Activated CD8-positive, alpha-beta memory T cell treated with anti-CD3 and anti-CD28 coated beads, Interleukin-2, amount 50 U/mL, for 24 hours (primary cell): ENCODE measurements around the gene TRIM2.

Experiments
- DNase-seq: peaks from one replicate; pipeline ENCODE4 v3.0.0-alpha.2; 2020; ENCODE audit errors: extremely low read depth

Gene TRIM2

DNA sequence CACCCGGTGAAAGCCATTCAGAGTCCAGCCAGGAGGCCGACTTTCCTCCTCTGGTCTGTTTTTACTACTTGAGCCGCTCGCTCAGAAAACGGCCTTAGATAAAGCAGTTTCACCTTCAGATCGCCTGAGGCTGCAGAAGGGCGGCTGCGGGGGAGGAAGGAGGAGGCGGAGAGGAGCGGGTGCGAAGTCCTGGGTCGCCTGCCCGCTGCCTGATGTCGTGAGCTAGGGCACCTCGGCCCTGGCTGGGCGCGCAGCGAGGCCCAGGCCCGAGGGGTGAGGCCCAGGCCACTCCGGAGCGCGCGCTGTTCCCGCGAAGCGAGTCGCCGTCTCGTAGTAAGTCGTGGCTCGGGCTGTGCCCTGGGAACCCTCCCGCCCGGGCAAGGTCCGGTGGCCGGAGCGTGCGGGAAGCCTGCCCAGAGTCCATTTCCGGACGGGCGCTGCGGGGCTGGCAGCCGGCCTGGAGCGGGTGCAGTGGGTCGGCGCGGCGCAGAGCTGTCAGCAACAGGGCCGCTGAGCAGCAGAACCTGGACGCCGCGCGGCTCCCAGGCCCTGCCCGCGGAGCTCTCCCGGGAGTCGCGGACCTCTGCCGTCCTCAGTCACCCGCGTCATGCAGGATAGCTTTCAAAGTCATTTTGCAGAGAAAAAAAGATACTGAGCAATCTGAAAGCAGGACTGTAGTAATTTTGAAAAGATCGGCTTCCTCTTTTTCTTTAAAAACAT lies 18.6 kb downstream of the TRIM2 start:
- no peak for DNase-seq

DNA sequence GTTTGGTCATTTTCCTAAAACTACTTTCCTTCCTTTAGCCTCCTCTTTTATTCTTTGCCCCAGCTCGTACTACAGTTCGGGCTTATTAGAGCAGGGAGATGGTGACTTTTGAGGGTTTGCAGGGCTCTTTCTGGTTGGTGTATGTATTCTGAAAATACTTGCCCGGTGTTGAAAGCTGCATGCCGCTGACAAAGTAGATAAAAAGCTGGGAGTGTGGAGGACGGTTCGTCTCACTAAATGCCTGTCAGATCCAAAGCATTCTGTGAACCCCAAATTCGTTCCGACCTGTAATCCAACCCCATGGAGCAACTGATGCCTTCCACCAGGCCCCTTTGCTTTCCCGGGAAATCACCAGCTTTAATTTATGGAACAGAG lies 19.2 kb downstream of the TRIM2 start:
- DNase-seq: no peak

DNA sequence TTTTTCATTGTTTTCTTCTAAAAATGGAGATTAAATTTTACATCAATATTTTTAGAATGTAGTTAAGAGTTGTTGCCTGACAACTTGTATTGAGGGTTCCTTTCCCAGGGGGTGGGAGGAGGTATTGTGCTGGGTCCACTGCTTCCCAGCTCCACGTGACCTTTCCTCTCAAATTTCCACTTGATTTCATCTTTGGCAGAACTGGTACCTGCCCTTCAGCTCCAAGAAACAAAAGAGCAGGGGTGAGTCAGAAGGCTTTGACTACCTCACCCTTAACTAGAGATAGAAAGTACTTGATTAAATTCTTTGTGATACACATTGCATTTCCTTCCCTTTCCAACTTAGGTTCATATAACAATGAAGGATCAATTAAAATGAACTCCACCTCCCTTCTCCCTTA lies 19.7 kb downstream of the TRIM2 start:
- DNase-seq: no peak

DNA sequence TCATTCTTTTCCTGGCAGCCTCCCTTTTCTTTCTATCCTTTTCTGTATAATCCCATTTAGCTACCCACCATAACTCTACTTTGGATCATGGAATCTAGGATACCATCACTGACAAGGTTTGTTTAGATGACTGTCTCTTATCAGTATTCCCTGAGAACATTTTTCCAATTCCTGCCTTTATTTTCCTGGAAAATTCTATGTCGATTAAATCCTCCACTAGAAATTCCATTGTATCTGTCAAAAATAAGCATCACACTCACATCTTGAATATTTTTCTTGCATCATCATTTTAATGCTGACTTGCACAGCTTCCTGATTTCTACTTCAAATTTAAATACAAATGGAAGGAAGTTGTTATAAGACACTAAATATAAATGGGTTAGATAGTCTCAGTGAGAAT lies 20.2 kb downstream of the TRIM2 start:
- DNase-seq: no peak

GRCh38 chr4:153227469-153228075 lies 23.3 kb downstream of the TRIM2 start:
- no peak for DNase-seq

DNA sequence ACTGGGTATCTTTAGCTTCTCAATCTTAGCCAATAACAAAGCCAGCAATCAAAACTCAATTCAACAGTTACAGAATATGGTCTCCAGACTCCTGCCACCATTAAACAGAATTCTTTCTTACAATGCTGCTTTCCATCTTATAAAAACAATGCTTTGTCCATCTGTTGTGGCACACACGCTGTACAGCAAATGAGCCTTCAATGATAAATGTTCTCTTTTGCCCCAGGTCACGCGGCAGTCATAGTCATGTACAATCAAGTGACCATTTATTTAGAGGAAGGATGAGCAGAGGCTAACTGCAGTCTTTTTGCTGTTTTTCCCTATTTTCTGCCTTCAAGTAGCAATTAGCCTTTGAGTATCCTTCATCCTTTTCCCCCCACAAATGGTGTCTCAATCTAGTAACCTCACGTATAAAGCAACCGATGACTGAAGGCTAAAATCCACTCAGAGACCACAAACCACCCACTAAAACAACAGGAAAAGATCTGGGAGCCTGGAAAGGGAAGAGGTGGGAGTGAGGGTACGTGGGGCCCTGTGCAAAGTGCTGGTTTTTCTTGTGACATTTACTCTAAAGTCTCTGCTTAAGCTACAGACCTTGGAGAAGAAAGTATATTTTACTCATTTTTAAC lies 24.4 kb downstream of the TRIM2 start:
- no peak for DNase-seq

GRCh38 chr4:153229545-153229944 lies 25.3 kb downstream of the TRIM2 start:
- DNase-seq: no peak

DNA sequence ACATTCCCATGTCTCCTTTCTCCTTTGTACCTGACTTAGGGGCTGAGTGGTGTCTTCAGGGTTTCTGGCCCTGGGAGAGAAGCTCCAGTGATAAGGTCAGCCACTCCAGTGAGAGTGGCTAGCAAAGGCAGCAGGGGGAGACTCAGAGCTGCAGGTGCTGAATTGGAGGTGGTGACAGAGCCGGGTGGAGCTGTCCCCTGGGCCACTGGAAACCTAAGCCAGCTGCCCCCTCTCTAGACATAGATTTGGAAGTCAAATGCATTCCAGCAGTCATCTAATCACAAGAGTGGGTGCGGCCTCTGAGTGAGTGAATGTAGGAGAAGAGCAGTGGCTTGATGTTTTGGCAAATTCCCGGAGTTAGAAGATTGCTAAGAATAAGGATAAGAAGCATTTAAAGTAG lies 28.5 kb downstream of the TRIM2 start:
- no peak for DNase-seq

DNA sequence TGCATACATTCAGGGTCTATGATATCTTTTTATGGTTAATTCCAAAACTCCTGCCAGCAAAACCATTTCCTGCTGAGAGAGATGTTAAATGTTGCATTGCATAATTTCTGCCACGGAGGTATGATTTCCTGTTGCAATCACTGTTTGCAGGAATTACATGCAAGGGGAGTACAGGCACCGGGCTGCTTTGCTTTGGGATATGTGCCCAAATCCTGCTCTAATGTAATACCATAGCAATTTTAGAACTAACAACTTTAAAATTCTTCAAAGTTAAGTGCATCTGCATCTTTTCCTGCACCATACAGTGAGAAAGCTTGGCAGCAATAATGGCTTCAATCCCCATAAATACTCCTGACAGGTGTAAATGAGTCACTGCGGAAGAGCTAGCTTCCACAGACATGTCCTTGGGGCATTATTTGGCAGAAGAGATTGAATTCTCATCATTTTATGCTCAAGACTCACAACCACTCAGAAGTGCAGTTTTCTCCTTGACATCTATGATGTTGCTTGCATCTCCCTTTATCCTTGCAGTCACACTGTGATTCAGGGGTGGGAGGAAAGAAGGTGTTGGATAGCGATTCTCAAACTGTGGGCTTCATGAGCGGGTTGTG lies 29.6 kb downstream of the TRIM2 start:
- DNase-seq: no peak

- DNase-seq: no peak
Measured at GRCh38 chr4:153234885-153235284, 30.6 kb downstream of the TRIM2 start.

- DNase-seq: no peak
Measured at GRCh38 chr4:153238135-153238919, 34.1 kb downstream of the TRIM2 start.

- DNase-seq: no peak
Measured at GRCh38 chr4:153239409-153239808, 35.2 kb downstream of the TRIM2 start.

DNA sequence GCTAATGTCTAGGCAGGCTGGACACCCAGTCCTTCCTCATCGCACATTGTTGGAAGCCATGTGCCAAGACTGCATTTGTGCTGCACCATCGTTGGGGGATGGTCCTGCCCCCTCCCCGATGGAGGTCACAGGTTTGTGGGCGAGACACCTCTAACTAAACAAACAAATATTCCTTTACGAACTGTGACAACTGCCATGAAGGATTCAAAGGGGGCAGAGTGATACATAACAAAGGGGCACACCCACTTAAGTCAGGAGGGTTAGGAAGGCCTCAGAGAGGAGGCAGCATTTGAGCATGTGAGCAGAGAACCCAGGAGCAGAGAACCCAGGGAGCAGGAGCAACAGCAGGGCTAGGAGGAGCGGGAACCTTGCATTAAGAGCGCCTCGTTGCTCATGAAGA lies 37.1 kb downstream of the TRIM2 start:
- DNase-seq: no peak

DNA sequence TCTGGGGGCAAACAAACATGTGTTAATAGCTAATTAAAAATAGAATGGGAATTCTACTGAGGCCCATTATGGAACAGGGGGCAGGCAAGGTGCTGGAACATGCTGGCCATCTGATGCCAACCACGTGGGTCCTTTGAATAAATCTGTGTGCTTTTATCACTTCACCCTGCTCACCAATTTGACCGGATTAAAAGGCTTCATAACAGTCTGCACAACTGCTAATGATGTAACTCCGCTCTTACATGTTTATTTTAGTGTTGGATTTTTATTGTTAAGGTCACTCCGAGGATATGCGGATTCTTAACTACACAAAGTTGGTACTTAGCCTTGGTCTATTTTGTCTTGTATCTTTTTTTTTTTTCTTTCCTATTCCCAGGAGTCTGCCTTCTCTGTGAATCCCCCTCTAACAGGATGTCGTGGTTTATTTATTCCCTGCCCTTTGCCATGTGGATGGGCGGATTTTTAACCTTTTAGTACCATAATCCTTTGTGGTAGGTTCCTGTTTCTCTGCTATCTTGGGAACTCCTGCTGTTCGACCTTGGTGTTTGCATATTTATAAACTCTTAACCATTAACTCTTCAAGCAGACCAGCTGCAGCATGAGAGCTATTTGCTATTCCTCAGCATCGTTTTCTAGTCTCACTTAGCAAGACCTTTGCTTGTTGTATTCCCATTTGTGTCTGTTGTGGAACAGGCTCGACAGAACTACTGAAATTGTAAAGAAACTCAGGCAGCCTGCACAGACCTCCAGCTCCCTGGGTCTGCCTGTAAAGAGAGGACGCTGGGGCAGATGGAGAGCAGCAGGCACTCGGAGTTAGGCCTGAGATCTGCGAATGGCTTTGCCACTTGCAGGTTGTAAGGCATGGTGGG lies 38.0 kb downstream of the TRIM2 start:
- no peak for DNase-seq

- no peak for DNase-seq
Measured at GRCh38 chr4:153242839-153243324, 38.6 kb downstream of the TRIM2 start.

DNA sequence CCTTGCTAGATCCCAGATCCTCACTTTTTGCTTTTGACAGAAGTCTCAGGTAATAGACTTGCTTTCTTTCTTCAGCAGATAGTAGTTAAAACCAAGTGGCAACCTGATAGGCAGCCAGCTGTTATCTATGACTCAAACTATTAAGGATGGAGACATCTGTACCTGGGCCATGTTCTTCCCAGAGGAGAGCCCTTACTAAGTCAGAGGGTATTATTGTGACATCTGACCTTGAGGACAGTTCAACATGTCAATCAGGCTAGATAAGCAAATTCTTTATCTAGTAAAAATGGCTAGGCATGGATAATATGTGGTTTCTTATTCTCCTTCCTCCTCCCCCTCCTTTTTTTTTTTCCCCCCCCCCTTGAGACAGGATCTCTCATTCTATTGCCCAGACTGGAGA lies 39.2 kb downstream of the TRIM2 start:
- DNase-seq: no peak

- DNase-seq: no peak
Measured at GRCh38 chr4:153244969-153245368, 40.7 kb downstream of the TRIM2 start.

DNA sequence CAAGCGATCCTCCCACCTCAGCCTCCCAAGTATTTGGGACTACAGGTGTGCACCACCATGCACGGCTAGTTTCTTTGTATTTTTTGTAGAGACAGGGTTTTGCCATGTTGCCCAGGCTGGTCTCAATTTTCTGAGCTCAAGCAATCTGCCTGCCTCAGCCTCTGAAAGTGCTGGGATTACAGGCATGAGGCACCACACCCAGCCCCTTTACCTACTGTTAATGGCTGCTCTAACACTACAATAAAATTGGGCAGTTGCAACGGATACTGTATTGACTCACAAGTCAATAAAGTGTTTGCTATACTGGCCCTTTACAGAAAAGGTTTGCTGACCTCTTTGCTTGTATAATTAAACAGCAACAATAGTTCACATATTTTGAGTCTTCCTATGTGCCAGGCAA lies 41.5 kb downstream of the TRIM2 start:
- no peak for DNase-seq

- no peak for DNase-seq
Measured at GRCh38 chr4:153246446-153247115, 42.3 kb downstream of the TRIM2 start.

DNA sequence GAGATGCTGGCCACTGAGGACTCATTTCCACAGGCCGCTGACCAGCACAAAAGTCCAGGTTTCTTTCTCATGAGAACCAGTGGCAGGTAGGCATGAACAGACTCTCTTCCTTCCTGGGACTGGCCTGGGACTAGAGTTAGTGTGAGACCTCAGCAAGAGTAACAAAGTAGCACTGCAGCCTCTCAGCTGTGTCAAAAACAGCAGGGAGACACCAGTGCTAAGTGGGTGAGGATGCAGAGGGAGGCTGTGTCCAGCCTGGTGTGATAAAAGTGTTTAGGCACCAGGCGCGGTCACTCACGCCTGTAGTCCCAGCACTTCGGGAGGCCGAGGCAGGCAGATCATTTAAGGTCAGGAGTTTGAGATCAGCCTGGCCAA lies 42.9 kb downstream of the TRIM2 start:
- DNase-seq: no peak
